ENCODE measurements around the gene GNPNAT1.

GRCh38 chr14:52790756-52791222, 618 bp downstream of the GNPNAT1 start:
- TF ChIP-seq POLR2A (IDR thresholded peaks at IDR 0.05) (no peak), CTCF (IDR thresholded peaks at IDR 0.05) (no peak)

Data from ovary (tissue), 3 donors.